Calu3 (cell line): ENCODE data around the gene ABHD12. TPM values are rescaled to one million over a fixed set of nuclear protein-coding genes. Genes with fewer than 3 reads are reported as not detected.

Source experiments
- BruUV-seq: library from RNA; stranded (reverse); fragments of 400-500 nt; replicated peaks from 2 replicates; lab custom pipeline; 2021; lab: Mats Ljungman, UMichigan
- CTCF ChIA-PET: fragments of 300-600 bp; sonication (Branson Sonifier 250); formaldehyde crosslinking; loops from one replicate; lab custom pipeline; 2022; ENCODE audit warnings: antibody characterized with exemption; lab: Charles Lee
- DNase-seq: peaks from one replicate; pipeline ENCODE4 v3.0.0; 2022
- H3K27ac Mint-ChIP-seq: one replicate; pipeline ENCODE4 v1.8.0; 2022; ENCODE audit warnings: mixed read lengths; ENCODE audit not compliant: unreplicated experiment
- H3K27me3 Mint-ChIP-seq: one replicate; pipeline ENCODE4 v1.8.0; 2022; ENCODE audit warnings: mixed read lengths; ENCODE audit not compliant: unreplicated experiment
- H3K36me3 Mint-ChIP-seq: one replicate; pipeline ENCODE4 v1.8.0; 2022; ENCODE audit warnings: mild to moderate bottlenecking, moderate library complexity, mixed read lengths; ENCODE audit not compliant: insufficient read depth, unreplicated experiment
- H3K4me1 Mint-ChIP-seq: one replicate; pipeline ENCODE4 v1.8.0; 2022; ENCODE audit warnings: mild to moderate bottlenecking, low read depth, mixed read lengths; ENCODE audit not compliant: unreplicated experiment
- H3K4me3 Mint-ChIP-seq: one replicate; pipeline ENCODE4 v1.8.0; 2022; ENCODE audit warnings: mild to moderate bottlenecking, low read depth, moderate library complexity, mixed read lengths; ENCODE audit not compliant: unreplicated experiment
- H3K9me3 Mint-ChIP-seq: one replicate; pipeline ENCODE4 v1.8.0; 2022; ENCODE audit warnings: low read depth, mixed read lengths; ENCODE audit not compliant: unreplicated experiment
- intact Hi-C: fragments of 100-400 bp; cut with micrococcal nuclease; formaldehyde crosslinking; loops from one replicate; pipeline ENCODE4 v1.10.0; 2022; ENCODE audit not compliant: unreplicated experiment
- total RNA-seq: library from RNA; stranded (reverse); gene quantifications from 2 replicates; pipeline ENCODE4 v1.2.3, GENCODE V29; 2022
- TF ChIP-seq, protein P1 (sequence below): fragments of 200-600 bp; IDR thresholded peaks from one replicate; pipeline ENCODE4 v1.8.0; 2022; ENCODE audit warnings: antibody characterized with exemption; ENCODE audit not compliant: unreplicated experiment

The ABHD12 gene
- total RNA-seq, 1 experiment from 2014 or later: 21.3 TPM

DNA sequence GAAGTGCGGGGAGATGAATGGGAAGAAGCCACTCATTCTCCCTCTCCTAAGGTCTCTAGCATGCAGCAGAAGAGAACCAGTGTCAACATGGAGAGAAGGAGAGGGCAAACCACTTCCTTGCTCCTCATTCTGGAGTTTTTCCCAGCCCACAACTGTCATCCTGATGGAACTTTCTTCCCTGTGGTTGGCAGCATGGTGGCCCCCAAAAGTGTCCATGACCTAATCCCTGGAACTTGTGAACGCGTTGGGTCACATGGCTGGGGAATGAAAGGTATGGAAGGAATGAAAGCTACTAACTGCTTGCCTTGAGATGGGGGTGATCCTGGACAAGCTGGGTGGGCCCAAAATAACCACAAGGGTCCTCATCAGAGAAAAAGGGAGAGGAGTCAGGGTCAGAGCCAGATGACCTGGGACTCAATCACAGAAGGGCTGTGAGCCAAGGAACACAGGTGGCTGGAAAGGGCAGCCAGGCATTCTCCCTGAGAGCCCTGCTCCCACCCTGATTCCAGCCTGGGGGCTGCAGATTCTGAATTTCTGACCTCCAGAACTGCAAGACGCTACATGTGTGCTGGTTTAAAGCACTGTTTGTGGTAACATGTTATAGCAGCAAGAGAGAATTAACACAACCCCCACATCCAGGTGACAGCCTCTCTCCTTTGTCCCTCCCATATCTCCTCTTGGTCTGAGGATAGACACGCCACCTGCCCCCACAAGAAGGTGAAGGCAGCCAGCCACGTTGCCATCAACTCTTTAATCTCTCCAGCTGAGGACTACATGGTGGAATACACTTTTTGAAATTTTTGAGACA, 79.5 kb downstream of the ABHD12 start:
- CTCF ChIA-PET: no interaction called here
- Mint-ChIP-seq H3K9me3 (no peaks in the 10 kb centered on the region), H3K4me3 (peak overlapping the region; percentile 39), H3K27me3 (no peaks in the 10 kb centered on the region), H3K4me1 (peaks cover 11% of the 10 kb centered on the region), H3K27ac (peak overlapping the region; percentile 60), H3K36me3 (peaks cover 17% of the 10 kb centered on the region)
- TF ChIP-seq, protein P1, sequence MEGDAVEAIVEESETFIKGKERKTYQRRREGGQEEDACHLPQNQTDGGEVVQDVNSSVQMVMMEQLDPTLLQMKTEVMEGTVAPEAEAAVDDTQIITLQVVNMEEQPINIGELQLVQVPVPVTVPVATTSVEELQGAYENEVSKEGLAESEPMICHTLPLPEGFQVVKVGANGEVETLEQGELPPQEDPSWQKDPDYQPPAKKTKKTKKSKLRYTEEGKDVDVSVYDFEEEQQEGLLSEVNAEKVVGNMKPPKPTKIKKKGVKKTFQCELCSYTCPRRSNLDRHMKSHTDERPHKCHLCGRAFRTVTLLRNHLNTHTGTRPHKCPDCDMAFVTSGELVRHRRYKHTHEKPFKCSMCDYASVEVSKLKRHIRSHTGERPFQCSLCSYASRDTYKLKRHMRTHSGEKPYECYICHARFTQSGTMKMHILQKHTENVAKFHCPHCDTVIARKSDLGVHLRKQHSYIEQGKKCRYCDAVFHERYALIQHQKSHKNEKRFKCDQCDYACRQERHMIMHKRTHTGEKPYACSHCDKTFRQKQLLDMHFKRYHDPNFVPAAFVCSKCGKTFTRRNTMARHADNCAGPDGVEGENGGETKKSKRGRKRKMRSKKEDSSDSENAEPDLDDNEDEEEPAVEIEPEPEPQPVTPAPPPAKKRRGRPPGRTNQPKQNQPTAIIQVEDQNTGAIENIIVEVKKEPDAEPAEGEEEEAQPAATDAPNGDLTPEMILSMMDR: no peak
- DNase-seq: no peak
- BruUV-seq: no TSS peak
- intact Hi-C loops: loop anchor here (2.0 kb wide), 1 partner anchor 88 kb away; no protein-coding TSS in a partner anchor

DNA sequence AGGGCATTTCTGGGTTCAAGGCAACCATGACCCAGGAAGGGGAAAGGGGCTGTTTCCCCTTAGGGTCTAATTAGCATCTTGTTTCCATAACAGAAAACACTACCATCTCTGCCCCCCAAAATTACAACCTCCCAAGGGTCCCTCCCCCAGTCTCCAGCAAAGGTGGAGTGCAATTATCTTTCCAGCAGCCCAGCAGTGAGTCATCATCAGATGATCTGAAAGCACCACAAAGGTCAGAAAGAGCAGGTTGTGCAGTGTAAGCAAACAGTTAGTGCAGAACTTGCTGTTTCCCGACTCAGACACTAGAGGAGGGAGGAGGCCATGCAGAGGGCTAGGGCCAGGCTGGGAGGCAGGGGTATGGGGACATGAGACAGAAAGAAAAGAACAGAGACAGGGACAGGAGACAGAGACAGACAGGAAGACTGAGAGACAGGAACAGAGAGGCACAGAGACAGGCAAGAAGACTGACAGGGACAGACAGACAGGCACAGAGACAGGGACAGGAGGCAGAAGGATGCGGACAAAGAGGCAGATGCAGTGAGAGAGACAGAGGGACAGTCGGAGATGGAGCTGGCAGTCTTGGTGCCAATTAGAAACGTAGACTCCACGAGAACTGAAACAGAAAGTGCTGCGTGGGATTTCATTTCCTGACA, 80.2 kb downstream of the ABHD12 start:
- BruUV-seq: no TSS peak

DNA sequence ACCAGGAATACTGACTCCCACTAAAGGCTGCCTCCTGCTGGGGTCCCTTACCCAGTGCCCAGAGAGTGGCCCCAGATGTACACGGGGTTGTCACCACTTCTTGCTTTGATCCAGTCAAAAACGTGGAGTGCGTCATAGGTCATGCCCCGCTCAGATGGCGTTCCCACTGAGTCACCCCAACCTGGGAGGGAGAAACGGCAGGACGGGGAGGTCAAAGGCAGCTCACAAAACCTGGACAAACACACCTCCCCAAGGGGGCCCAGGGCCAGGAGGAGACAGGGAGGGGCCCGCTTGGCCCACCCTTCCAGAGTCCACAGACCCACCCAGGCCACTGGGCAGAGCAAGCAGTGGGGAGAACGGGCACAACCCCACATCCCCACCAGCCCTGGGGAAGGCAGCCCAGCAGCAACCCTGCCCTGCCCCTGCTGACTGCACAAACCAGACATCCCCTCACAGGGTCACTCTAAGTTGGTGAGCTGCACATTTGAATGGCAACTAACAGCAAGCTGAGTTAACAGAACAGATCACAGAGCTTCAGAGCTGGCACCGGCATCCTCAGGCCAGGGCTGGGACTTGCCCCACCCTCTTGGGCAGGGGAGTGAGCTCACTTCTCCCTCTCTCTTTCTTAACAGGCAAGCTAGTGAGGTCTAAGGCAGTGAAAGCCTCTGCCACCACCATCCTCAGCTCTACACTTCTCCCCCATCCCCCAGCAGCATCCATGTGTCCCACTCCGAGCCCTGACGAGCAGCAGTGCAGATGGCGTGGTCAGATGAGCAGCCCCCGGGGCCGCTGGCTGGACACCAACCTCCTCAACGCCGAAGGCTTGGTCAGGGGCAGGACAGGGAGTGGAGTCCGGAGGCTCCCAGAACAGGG, 81.0 kb downstream of the ABHD12 start:
- Mint-ChIP-seq H3K4me3 (peak overlapping the region; percentile 39), H3K36me3 (peaks cover 17% of the 10 kb centered on the region), H3K9me3 (no peaks in the 10 kb centered on the region), H3K4me1 (peaks cover 11% of the 10 kb centered on the region), H3K27me3 (no peaks in the 10 kb centered on the region), H3K27ac (peak overlapping the region; percentile 60)
- DNase-seq: peak; percentile 24
- TF ChIP-seq, protein P1: no peak
- CTCF ChIA-PET: interaction anchor here (0.6 to 0.7 kb wide), 2 partner anchors 10 to 121 kb away, joined by 3 read pairs; no protein-coding TSS in a partner anchor
- intact Hi-C loops: loop anchor here (2.0 kb wide), 1 partner anchor 89 kb away; no protein-coding TSS in a partner anchor
- no TSS peak for BruUV-seq

More for the DNA sequence above, 80.2 kb downstream of the ABHD12 start:
- peaks cover 11% of the 10 kb centered on the region for H3K4me1 Mint-ChIP-seq
- TF ChIP-seq, protein P1: no peak
- H3K36me3 Mint-ChIP-seq: peaks cover 17% of the 10 kb centered on the region
- peak overlapping the region; percentile 60 for H3K27ac Mint-ChIP-seq
- DNase-seq: peak; percentile 35
- H3K27me3 Mint-ChIP-seq: no peaks in the 10 kb centered on the region
- intact Hi-C loops: loop anchor here (2.0 kb wide), 1 partner anchor 88 kb away; no protein-coding TSS in a partner anchor
- H3K4me3 Mint-ChIP-seq: peak overlapping the region; percentile 39
- no peaks in the 10 kb centered on the region for H3K9me3 Mint-ChIP-seq
- CTCF ChIA-PET: no interaction called here
